Measurements from ENCODE around the gene KIDINS220. TPM values are rescaled to one million over a fixed set of nuclear protein-coding genes. Genes with fewer than 3 reads are reported as not detected.
A peak's percentile ranks its signal among the peaks of the same experiment; 100 is the strongest.

Gene KIDINS220
- total RNA-seq, 1 donor from 2014 or later = 49.9 TPM

DNA sequence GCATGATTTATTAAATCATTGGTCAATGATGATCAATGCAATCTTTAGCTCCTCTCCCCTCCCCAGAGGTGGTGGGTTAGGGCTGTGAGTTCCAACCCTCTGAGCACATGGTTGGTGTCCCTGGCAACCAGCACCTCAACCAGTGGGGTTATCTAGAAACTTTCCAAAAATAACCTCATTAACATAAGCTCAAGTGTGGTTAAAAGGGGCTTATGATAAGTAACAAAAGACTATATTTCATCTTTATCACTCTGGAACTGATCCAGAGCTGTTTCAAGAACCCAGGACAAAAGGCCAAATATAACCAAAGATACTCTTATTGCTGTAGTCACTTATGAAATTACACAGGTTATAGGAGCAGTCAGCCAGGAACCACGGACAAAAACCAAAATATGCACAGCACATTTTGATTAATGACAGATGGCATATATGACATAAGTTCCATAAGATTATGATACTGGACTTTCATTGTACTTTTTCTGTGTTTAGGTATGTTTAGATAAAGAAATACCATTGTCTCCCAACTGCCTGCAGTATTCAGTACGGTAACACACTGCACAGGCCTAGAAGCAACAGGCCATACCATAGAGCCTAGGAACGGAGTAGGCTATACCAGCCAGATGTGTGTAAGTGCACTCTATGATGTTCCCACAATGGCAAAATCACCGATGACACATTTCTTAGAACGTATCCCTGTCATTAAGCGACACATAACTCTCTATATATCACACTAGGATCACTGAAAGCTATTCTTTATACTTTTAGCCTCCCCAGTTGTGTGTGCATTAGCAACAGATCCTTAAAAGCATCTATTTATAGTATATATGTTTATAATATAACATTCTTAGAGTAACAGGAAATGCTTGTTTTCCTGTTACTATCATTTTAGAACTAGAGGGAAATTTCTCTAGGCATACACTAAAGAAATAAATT is 31.9 kb downstream of the KIDINS220 start:
- DNase-seq (ENCODE audit: low read depth) = peak; percentile 37

DNA sequence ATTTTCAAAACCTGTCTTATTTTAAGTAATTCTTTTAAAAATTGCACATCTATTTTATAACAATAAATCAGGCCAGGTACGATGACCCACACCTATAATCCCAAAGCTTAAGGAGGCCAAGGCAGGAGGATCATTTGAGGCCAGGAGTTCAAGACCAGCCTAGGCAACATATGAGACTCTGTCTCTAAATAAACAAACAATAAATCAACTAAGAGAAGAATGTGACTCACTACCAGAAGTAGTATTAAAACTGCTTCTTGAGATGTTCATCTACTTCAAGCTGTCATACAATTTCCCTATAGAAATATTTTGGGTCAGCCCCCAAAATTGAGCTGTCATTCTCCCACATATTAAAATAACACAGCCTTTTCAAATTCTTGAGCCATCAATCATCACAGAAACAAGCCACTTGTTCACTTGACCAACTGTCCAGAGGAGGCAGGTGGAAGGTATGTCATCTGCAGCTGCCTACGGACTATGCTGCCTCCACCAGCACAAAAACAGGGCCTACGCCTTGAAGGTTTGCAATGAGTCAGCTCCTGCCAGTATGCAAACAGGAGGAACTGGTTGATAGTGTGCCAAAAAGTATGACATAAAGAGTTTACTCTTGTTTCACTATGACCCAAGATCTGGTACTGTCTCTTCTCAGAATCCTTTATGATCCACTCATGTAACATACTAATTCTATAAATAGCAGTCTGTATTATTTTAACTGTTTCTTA is 33.6 kb downstream of the KIDINS220 start:
- DNase-seq (ENCODE audit: low read depth) = peak; percentile 92

DNA sequence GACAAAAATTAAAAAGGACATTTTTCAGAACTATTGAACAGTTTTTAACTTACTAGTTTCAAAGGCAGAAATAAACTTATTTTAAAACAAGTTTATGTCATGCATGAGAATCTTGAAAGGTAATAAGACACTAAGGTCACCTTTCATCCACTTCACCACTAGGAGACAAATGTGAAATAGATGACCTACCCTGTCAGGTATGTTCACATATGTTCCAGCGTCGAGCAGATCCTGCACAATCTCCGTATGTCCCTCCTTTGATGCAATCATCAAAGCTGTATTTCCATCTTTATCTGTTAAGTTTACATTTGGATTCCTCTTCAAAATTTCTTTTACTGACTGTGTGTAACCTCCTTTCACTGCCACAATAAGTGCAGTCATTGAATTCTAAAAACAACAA is 34.7 kb downstream of the KIDINS220 start:
- DNase-seq (ENCODE audit: low read depth) = no peak

DNA sequence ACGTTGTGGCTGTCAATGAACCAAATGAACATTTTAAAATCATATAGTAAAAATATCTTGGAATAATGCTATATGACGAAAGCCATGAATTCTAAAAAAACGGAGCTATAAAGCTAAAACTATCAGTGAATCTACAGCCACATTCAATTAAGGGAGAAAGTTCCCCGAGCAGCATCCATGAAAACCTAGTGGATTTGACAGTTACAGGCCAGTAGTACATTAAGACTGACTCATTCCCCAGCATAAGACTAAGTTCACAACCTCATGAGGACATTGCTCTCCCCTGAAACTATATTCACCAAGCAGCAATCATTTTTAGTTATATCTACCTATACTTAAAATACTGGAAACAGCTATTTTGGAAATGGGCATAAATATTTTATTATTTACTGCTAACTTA is 36.6 kb downstream of the KIDINS220 start:
- no peak for DNase-seq (ENCODE audit: low read depth)

DNA sequence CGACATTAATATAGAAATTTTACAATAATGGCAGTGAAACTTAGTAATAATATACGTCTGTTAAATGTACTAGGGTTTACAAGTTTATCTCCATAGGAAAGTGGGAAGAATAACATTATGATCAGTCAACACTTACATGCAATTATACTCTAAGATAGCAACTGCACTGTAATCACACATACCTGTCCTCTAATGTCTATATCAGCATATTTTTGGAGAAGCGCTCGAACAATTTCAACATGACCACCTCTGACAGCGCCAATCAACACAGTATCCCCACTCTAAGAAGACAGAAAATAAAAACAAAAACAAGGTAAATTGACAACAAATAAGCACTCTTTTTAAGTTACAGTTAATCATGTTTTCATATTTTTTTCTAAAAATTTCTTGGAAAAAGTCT is 37.2 kb downstream of the KIDINS220 start:
- no peak for DNase-seq (ENCODE audit: low read depth)

DNA sequence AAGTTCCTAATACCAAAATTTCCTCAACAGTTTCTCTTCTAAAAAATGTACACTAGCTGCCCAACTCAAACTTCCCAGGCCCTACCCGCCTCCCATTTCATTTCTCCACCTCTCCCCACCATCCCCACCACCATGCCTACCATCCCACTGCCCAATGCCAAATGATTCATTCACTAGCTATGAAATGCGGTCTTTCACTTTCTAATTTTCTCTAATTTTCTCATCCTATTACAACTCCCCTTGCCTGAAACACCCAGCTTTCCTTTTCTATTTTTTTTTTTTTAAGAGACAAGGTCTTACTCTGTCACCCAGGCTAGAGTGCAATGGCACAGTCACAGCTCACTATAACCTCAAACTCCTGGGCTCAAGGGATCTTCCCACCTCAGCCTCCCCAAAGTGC is 38.4 kb downstream of the KIDINS220 start:
- DNase-seq (ENCODE audit: low read depth) = no peak

DNA sequence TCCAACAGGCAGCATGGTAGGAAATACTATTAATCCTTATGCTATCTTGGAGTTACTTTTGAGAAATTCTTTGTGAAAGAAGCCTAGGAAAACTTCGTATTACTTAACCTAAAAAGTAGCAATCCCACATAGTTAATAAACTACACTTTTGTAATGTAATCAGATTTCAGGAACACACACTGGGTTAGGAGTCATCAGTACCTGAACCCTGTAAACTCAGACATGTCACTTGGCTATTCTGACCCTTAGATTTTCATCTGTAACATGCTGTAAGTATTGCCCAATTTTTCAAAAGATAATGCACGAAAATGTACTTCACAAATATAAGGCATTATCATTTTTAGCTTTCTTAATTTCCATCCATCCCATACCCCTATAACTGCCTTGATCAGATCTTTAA is 39.0 kb downstream of the KIDINS220 start:
- DNase-seq (ENCODE audit: low read depth) = no peak

DNA sequence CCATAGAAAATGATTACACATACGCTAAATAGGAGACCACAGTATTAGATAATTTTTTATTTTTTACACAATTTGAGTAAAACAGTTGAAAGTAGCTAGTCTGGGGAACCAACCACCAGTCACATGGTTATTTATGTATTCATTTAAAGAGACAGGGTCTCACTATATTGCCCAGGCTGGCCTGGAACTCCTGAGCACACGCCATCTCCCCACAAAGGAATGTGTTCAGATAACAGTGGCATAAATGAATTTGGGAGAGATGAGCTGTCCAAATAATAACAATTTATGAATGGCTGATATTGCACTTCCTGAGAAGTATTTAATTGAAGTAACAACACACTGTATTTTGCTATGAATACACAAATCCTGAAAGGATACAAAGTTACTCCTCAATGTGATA is 39.7 kb downstream of the KIDINS220 start:
- DNase-seq (ENCODE audit: low read depth) = no peak

DNA sequence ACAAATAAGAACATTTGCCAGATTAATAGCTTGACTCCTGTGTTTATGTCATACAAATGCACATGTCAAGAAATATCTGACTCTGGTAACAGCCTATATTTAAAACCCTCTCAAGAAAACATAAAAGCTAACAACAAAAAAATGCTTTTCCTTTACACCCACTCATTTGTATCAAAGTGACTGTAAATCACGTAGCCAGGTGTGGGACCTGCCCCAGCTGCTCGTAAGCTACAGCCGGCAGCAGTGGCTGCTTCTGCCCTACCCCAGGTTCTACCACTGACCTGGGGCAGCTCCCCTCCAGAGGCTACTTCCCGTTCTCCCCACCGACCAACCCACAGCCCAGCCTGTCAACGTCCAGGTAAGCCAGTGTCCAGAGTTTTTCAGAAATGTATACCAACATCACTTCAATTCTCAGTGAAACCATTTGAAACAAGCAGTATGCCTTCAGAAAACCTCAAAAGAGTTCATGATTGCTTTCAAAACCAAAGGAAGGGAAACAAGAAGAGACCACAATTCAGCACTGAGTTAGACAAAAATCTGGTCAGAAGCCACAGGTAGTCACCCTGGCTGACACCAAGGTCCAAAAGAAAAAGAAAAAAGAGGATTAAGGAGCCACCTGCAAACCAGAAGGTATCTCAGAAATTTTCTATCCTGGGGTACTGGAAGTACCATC is 40.4 kb downstream of the KIDINS220 start:
- DNase-seq (ENCODE audit: low read depth) = no peak

DNA sequence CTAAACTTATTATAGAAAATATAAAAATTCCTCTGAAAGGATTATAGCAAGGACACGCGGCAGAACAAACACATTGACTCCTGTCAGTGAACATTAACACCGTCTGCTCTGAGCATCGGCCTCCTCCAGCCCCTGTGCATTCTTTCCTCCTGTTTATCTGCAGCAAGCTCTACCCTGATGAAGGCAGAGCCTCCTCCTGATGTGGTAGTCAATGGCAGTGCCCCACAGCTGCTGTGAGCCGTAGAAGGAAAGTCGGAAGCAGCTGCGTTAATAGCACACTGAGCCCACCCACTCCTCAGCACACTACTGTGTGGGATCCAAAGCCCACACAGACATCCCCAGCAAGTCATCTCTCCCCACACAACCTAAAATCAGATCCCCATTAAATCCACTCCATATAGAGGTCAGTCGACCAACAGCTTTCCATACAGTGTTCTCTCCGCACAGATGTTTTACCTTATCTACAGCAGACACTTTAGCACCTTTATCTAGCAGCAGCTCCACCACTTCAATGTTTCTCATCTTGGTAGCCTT is 41.0 kb downstream of the KIDINS220 start:
- no peak for DNase-seq (ENCODE audit: low read depth)

DNA sequence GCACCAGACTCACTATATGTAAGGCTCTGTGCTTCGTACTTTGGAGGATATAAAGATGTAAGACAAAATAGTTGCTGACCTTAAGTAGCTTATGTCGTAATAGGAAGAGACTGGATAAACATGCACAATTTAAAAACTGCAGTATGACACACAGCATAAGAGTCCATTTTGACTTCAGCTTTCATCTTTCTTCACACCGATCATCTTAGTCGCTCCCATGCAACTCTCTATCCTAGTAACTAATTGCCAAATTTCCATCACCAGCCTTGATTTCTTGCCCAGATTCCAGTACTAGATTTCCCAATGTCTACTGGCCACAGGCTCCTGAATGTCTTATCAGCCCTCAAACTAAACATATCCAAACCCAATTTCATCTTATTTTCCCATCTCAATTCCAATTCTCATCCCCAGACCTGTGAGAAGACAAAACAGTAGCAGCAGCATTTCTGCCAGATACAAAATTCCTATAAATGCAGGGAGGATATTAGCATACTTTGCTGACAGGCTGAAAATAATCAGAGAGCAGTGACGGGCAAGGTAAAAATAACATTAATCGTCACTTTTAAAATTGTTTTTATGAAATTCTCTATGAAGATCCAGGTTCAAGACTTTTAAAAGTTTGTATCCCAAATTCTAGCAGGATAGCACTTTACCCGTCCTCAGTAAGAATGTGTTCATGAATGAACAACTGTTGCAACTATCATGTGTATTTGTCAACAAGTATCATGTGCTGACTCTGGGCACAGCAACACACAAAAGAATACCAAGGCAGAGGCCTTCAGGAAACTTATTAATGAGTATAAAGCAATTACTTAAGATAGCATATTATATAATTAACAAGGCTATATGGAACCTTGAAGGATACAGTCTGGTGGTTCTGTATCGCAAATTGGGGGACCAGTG is 42.2 kb downstream of the KIDINS220 start:
- DNase-seq (ENCODE audit: low read depth) = no peak

DNA sequence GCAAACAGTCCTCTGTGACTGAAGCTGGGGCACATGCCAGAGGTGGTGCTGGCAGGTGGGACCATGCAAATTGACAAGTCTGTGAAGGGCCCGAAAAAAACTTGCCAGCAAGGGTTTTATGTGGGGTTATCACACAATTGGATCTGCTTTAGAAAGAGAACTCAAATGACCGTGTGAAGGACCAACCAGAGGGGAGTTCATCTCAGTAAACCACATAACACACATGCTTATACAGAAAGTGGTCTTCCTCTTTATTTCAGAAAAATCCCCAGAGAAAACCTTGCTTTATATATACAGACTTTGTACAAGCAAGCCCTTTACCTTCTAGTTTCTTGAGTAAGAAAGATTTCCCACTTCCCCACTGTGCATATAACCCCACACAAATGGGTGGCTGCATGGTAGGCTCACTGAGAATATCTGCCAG is 46.7 kb downstream of the KIDINS220 start:
- no peak for DNase-seq (ENCODE audit: low read depth)

DNA sequence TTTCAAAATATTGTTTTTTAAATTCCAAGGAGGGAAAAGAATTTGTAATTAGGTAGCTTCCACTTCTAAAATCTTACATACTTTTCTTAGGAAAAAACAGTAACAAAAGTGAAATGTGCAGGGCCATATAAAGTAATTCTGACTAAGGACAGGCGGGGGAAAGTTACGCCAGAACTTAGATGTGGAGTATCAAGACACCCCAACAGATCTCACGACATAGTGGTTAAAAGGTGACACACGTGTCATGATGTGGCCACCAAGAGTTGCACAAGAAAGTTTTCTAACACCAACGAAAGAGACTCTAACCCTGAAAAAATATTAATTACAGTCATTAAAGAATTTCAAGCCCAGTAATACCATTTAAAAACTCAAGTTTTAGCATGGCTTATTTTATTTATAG is 51.0 kb downstream of the KIDINS220 start:
- no peak for DNase-seq (ENCODE audit: low read depth)

DNA sequence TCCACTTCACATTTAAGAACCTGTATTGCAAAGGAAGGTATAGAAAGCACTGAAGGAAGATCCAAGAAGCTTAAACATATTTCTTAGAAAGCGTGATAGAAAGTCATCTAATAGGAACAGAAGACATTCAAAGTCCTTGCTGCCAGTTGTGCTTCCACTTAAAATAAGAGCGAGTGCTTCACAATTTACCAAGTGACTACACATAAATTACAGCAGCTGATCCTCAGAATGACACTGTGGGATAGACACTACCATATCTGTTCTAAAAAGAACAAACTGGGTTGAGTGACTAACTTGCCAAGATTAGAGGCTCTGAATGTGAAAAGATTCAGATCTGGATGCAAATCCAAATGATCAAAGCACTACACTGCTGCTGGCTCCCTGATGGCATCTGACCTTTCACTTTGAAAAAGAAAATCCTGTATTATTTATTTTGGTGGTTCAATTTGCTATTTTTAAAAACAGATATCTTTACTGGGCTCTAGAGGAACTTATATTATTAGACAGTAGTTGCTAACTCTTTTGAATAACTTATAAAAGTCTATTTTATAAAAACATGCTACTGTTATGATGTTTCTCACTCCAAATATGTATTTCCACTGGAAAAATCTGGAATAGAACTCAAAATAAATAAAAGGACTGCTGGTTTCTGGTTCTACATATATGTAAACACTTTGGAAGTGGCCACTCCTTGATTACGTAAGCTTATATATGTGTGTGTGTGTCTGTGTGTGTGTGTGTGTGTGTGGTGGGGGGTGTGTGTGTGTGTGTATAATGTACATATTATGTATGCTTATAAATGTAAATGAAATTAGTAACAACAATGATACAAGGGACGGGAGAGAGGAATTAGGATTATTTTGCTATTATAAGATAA is 57.4 kb downstream of the KIDINS220 start:
- DNase-seq (ENCODE audit: low read depth) = peak; percentile 36

DNA sequence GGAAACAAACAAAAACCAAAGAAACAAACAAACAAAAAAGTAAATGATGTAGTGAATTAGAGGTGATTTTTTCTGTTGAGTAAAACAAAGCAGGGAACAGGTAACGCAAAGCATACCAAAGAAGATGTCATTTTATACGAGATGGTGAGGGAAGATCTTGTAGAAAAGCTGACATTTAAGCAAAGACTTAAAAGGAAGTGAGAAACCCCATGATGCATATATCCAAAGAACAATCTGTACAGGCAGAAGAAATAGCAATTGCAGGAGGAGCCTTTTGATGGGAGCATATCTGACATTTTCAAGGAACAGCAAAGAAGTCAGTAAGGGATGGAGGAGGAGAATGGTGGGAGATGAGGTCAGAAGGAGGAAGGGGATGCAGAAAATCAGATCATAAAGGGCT is 63.0 kb downstream of the KIDINS220 start:
- no peak for DNase-seq (ENCODE audit: low read depth)

DNA sequence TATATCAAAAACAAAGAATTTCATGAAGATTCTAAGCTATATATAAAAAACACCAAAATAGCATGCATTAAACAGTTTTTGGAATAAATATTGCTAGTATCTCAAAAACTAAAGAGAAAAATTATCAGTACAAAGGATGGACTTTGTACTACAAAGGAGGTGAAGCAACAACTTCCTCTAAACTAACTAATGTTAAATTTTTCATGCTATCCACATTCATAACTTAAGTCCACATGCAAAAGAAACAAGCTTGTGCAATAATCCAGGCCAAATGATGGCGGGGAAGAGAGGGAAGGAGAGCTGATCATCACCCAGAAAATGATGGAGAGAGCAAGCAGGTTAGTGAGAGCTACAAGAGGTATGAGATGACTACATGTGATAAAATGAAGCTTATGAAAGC is 70.1 kb downstream of the KIDINS220 start:
- DNase-seq (ENCODE audit: low read depth) = no peak

DNA sequence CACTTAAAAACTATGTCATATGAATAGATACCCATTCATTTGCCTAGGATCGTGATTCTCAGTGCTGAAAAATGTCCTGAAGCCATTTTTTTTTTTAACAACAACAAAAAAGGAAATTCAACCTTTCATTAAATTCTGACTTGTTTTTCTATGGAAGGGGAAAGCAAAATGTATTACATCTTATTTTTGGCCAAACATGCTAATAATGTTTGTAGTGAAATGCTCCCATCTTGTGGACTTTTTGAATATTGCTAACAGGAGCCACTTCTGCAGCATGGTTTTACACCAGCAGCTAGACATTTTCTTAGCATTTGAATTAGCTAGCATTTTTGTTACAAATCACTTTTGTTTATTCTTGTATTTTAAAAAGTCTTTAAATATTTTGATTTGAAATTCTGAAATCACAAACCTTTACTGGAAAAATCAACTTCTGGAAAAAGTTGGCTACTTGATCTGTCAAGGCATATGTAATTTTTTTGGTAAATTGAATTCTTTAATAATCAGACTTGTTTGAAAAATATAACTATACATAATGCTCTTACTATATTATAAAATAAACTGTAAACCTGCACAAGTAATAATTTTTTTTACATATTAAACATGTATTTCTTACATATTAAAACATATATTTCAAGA is 75.8 kb downstream of the KIDINS220 start:
- DNase-seq (ENCODE audit: low read depth) = peak; percentile 63

DNA sequence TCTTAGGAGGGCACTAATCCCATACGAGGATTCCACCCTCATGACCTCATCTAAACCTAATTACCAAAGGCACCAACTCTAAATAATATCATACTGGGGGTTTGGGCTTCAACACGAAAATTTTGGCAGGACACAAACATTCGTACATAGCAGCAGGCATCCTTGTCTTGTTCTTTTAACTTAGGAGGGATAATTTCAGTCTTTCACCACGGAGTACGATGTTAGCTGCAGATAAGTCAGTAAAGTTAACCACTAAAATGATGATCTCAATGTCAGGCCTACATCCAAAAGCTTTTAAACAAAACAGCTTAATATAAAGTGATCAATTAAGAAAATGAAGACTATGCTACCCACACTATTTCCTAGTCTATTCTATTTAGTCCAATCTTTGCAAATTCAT is 80.7 kb downstream of the KIDINS220 start:
- no peak for DNase-seq (ENCODE audit: low read depth)

DNA sequence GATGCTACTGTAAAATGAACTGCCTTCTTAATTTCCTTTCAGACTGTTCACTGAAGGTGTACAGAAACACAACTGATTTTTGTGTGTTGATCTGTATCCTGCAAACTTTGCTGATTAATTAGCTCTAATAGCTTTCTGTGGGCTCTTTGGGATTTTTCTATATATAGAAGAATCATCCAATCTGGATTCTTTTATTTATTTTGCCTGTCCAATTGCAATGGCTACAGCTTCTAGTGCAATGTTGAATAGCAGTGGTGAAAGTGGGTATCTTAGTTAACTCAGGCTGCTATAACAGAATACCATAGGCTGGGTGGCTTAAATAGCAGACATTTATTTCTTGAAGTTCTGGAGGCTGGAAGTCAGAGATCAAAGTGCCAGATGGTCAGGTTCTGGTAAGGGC is 81.2 kb downstream of the KIDINS220 start:
- DNase-seq (ENCODE audit: low read depth) = no peak
